Bone marrow (tissue), 2 donors: ENCODE measurements around the gene MED26.

Experiments used
- DNase-seq, 2 donors: peaks; one replicate each; lab custom pipeline; 2025; lab: John Stamatoyannopoulos, UW

The MED26 gene

DNA sequence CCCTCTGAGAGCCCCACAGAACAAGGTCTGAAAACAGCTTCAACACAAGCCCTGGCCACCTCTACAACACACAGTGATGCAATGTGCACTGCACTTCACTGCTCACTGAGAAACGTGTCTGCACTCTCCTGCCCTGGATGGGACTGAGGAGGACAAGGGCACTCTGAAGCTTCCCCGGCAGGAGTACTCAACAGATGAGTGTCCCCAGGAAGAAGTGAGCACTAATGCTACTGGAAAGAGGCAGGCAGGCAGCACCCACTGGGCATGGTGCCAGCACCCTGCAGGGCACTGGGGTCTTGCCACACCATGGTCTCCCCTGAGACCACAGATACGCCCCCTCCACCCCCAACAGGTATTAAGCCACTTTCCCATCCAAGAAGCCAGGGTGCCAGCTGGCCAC lies 38.1 kb downstream of the MED26 start:
- no peak for DNase-seq

DNA sequence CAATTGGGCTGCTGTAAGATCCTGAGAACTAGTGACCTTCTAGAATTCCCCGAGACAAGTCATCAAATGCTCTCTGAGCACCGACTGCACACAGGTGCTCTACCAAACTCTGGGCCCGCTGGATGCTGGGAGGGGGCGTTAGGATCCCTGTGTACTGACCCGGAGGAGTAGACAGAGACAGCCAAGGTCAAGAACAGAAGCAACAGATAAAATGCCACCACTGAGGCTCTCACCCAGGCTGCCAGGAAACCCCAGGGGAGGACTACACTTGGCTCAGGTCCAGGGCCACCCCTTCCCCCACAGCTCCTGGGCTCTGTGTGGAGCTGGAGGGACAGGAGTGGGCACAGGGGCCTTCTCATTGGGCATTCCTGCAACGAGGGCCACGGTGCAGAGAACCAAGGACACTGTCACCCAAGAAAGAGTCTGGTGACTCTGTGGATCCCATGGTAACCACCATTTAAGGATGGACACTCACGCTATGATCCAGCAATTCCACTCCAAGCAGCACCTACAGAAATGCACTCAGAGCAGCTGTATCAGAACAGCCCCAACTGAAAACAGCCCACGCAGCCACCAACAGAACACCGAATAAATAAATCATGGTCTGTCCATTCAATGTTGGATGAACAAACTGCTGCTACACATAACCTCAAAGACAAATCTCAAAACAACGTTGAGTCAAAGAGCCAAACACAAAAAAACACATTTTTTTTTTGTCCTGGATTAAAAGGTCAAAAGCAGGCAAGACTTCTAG lies 39.0 kb downstream of the MED26 start:
- DNase-seq = no peak

DNA sequence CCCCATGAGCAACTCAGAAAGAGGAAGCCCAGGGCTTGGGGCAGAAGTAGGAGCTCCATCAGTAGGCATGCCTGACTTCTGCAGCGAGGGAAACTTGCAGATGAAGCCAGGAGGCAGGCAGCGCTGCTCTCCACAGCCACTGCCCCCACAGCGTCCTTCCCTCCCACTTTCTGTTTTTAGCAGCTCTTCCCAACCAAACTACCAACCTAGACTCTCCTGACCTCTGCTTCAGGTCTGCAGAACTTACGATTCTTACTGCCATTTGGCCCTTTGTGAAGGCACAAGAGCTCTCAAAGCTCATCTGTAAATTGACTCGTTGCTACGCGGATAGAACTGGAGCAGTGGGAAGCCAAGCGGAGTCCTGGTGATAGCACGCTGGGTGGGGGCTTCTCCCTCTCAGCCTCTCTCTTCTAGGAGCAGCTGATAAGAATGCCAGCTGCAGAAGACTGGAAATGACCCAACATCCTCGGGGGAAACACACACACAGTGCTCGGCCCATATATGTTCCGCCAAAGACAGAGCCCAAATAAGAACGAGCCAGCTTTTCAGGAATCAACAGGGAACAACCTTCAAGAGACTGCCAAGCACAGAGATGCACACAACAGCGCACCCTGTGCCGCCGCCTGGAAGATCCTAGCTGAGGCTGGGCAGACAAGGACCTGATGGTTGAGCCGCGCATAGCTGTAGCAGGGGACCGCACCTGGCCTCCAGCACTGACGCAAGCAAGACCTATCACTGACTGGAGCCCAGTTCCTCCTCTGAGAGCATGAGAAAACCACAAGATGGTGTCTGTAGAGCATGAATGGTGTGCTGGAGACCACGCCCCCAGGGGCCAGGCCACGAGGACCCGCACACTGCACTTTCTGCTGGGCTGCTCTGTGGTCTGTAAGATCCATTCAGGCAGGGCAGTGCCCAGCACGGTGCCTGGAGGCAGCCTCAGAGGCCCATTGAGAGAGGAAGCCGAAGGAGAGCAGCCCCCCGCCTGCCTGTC lies 39.9 kb downstream of the MED26 start:
- peak in 1 of 2 donors; percentile 74 for DNase-seq

DNA sequence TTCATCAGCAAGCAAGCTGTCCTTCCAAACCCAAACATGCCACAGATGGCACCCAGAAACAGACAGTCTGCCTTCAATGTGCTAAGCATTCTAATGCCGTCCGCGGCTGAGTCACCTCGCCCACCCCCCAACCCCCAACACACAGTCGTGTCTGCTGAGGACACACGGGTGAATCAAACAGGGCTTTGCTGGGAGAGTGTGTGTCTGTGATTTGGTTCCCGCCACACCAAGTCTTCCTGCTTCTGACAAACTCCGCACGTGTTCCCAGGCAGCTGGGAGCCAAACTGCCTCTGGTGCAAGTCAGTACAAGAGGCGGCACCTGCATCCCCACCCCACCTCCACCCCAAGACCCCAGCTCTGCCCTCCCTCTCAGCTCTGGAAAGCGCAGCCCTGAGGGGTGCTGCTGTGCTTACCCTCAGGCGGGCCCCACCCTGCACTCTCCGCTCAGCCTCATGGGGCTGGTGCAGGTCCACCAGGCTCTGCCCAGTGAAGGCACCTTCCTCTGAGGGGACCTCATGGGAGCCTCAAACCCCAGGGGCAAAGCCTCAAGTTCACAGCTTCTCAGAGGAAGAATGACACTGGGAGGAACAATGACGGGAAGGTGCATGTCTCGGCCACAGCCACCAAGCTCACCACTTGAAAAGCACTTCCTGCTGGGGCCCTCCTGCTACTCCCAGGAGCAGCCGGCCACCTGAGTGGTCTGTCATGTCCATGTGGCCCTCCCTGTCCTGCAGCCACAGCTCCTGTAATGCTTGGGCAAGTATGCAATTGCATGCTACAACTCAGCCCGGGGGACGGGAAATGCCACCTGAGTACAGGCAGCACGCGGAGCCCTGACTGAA lies 40.8 kb downstream of the MED26 start:
- DNase-seq = peak in 1 of 2 donors; percentile 38

DNA sequence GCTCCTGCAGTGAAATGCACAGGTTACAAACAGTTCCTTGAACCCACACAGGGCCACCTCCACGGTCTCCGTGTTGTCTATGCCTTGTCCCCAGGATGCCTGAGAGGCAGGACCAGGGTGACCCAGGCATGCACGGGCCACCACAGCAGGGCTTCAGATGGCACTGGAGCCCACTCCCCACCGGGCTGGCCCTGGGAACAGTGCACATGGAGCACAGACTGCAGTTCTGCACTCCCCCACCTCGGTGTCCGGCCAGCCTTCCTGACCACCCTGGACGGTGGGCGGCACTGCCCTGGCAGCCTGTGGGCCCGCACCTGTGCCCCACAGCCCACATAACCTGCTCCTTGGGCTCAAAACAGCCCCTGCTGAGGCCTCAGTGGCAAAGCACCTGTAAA lies 41.5 kb downstream of the MED26 start:
- no peak for DNase-seq

DNA sequence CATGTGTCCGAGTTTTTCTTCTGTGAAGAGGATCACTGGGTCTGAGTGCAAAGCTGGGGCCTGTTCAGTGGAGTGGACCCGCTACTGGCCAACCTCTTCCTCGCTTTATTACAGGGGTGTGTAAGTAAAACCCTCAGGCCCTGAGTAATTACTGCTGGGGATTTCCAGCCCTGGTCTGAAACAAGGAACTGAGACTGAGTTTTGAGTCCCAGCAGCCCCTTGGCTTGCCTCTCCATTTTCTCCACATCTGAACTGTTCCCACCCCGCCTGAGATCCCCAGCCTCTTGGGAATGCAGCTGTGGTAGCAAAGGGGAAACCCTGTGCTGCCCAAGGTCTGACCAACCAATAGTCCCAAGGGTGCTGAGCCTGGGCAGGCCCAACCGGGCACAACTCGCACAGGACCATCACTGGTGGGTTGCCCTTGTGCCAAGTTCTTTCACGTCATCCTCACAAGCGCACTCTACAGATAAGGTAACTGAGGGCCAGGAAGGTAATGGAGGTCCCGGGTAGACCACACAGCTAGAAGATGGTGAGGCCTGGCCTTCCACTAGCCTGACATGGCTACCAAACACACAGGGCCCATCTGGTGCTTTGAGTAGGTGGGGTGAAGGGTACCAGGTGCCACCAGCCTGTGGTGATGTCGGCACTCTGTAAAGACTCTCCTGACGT lies 42.1 kb downstream of the MED26 start:
- DNase-seq = peak; percentile 3 to 23

DNA sequence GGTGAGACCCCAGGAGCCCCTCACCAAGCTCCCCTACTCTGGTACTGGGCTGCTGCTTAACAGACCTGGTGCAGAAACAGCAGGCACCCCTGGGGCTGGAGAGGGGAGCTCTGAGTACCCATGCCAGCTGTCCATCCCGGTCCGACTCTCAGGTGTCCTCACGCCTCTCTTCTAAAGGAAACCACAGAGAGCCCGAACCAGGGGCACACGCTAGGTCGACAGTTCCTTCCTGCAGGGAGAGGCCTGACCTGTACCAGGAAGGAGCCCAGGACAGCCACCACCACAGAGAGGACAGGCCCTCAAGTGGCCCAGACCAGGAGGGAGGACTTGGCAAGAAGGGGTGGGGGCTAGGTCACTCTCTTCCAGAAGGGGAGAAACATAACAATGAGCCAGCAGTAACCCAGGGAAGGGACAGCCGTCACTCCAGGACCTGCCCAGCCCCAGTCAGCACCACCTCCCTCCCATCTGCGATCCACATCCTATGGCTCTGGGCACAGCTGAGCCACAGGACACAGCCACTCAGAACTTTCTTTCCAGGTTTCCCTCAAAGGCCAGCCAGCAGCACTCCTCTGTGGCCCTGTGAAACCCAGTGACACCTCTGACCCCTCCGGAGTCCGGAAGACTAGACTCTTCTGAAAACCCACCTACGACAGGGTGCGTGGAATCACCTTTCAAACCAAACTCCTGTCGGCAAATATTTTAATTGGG lies 42.8 kb downstream of the MED26 start:
- no peak for DNase-seq

DNA sequence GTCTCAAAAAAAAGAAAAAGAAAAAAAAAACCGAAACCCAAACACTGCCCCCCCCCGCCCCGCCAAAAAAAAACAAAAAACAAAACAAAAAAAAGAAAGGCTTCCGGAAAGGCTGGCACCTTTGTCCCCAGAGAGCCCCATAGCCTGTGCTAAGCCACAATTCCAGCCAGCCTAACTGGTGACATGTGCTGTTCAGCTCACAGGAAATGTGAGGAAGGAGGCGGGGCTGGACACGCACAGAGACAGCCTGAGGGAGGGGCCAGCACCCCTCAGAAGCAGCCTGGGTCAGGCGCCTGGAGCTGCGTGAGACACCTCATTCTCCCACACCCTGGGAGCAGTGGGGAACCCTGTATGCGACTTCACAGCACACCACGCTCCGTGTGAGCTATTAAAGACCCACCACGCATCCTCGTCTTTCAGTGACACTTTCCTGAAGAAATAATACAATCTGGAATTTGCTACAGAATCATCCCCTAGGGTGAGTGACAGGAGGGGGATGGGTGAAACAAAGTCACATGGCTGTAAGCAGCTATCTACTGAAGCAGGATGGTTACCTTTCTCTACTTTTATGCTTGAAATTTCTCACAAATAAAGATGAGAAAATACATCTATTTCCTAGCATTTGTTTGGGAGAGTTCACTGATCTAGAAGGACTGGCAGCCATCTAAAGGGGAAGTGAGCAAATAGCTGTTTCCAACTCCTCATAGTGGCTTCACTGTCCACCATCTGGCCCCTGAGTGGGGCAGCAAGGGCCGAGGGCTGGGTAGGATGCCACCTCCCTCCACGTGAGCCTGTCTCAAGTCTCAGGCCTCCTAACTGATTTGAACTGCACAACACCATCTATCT lies 43.5 kb downstream of the MED26 start:
- peak; percentile 39 to 74 for DNase-seq

DNA sequence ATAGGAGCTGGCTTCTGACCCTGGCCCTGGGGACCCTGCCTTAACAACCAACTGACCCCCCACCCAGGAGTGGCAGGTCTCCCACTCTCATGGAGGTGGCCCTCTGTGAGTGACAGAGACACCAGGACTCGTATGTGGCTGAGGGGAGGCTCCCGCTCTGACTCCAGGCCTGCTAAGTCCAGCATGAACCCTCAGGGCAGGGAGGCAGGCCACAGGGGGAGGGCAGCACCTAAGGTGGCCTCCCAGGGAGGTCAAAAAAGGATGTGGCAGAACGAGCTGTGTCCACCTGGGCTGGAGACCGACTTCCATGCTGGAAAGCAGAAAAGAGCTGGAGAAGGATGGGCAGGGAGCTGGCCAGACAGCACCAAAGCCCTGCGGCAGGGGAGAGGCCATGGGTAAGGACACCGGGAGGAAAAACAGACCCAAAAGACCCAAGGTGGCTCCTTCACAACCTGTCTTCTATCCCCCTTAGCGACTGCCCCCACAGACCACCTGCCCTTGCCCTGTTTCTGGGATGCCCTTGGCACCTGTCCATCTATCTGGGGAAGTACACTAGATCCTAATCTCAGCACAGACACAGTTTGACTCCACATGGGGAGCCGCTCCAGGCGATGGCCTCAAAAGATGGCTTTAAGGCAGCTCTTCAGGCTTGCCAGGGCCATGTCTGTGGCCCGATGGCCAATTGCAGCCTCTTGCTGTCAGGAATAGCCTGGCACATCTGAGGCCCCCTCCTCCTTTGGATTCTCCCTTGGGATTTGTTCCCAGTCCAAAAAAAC lies 45.3 kb downstream of the MED26 start:
- no peak for DNase-seq

DNA sequence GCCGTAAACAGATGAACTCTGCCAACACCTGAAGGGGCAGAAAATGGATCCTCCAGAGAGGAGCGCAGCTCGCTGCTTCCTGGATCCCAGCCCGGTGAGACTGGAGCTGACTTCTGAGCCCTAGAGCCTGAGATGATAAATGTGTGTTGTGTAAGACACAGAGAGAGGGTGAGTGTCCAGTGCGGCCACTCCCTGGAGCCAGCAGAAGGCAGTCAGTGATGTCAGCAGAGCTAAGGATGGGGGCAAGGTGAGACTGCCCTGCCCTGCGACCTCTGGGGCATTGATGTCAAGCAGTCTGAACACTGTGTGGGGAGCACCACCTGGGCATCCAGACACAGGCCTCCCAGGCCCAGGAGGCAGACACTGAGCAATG lies 46.0 kb downstream of the MED26 start:
- DNase-seq = no peak

DNA sequence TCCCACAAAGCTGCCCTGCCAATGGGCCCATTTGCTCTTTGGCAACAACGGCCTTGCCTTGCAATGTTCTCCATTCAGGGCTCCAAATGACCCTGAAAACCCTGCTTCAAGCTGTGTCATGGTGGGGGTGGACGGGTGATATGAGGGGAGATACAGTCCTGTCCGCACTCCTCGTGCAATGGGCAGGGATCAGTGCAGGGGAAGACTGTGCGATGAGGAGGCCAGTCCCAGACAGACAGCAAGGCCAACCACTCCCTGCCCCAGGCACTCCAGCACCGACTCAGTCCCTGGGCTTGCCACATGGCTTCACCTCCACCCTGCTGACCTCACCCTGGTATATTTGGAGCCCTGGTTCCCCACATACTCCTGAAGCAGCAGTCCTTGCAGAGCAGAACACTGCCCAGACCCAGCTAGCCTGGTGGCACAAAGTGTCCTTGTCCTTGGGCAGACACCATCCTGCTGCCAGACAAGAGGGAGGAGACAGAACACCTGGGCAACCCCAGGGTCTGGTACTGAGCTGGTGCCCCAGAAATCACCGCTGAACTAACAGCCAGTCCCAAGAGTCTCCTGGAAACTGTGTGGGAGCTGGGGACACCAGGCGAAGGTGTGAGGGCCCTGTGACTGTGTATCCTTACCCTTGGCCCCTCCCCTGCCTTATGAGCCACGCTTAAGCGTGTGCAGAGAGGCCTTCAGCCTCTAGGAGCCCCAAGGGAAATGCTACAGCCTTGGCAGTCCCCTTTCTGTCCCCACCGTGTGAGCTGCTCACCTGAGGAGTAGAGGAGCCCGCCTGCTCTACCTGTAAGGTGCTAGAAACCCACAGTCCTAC lies 46.6 kb downstream of the MED26 start:
- no peak for DNase-seq

DNA sequence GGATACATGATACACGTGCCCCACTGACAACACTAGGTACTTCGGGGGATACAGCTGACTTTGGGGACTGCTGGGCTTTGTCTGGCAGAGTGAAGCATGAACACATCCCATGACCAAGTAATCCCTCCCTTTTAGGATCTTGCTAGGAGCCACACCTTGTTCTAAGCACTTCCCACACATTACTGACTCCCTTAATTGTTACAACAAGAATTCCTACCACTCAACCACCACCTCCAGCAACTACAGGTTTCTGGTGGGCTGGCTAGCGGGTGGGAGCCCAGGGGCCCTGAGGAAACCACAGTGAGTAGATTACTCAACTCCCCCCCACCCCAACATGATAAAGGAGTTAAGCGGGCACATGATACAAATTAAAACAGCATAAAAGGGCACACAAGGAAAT lies 48.6 kb downstream of the MED26 start:
- DNase-seq = no peak

DNA sequence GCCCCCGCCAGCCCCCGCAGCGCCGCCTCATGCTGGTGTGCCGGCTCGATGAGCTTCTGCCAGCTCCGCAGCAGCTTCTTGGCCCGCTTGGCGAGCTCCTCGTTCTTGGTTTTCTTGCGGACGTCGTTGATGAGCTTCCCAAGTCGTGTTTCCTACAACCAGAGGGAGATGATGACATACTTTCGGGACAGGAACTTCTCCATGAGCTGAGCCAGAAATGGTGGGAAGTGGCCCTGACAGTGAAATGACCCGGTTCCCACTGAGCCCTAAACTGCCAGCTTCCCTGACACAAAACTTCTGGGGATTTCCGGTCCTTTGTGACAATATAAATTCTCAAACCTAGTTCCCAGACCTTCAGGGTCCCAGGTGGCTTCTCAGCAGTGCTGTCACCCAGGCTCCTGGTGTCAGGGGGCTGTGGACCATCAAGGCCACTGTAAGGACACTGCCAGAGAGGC lies 50.4 kb downstream of the MED26 start:
- no peak for DNase-seq

DNA sequence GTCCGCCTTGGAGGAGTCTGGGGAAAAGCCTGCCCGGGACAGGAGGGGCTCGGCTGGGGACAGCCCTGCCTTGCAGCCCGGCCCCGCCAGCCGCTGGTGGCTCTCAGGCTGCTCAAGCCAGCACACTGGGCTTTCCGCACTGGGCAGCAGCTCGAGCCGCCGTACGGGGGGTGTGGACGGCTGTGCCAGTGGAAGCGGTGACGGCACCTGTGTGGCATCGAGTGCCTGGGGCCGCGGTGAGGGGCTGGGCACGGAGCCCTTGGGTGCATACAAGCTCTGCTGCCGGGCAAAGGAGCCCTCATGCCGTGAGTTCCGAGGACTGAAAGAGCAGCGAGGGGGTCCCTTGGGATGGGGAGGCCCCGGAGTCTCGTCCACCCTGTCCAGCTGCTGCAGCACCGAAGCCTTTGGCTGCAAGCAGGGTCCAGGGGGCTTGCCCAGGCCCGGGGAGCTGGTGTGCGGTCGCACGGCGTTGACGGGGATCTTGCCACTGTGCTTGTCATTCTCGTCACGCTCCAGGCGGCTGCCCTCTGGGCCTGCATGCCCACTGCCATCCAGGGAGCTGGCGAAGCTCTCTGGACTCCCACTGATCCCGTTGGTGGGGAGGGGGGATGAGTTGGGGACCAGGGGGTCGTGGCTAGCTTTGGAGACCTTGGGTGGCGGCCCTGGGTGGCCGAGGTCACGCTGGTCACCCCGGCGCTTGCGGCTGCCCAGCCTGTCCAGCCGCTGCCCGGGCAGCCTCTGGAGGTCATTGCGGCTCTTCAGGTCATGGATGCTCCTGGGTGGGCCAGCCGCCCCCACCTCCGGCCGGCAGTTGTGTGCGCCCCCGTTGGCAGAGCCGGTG lies 51.1 kb downstream of the MED26 start:
- no peak for DNase-seq

DNA sequence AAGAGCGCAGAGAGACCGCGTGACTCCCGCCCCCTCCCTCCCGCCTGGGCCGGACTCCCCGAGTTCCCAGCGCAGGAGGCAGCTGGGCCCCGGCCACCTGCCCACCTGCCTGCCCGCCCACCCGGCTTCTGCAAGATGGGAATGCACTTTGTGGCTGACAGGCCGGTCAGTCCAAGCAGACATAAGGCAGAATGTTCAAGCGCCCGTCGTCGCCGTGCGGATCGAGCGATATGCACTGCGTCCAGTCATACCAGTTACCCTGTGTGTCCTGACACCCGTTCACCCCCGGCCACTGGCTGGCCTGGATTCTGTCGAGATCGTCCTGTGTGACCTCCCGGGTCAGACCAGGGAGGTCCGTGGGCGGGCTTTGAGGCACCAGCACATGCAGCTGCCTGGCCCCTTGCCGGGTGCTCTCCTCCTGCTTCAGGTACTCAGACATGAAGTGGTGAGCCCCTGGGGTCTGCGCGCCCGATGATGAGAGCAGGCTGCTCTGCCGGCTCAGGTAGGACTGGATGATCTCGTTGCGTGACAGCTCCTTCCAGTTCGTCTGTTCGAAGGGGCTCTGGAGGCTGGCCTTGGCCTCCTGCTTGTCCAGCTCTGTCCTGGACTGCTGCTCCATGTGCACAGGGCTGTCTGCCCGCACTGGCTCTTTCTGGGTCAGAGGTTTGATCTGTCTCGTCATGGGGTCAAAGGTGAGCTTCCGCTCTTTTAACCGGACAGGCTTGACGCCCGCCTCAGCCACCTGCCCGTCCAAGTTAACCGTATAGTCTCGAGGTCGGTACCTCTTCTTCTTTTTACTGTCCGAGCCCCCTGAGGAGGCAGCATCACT lies 51.9 kb downstream of the MED26 start:
- DNase-seq = no peak

DNA sequence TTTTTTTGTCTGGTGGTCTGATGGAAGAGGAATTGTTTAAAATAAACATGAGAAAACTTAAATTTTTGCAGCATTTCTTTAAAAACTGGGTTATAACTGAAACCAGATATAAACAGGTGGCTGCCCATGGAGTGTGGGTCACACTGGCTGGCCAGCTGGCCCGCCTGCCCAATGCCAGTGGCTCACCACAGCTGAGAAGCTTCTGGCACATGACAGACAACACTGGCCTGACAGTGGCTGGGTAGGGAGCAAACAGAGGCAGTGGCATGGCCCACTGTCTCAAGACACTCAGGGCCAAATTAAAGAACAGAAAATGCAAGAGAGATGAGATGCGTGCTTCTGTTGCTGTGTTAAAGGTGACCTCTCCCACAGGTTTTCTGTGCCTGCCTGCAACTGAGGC lies 52.7 kb downstream of the MED26 start:
- DNase-seq = no peak
